ENCODE results near the gene RDH12.

DNA sequence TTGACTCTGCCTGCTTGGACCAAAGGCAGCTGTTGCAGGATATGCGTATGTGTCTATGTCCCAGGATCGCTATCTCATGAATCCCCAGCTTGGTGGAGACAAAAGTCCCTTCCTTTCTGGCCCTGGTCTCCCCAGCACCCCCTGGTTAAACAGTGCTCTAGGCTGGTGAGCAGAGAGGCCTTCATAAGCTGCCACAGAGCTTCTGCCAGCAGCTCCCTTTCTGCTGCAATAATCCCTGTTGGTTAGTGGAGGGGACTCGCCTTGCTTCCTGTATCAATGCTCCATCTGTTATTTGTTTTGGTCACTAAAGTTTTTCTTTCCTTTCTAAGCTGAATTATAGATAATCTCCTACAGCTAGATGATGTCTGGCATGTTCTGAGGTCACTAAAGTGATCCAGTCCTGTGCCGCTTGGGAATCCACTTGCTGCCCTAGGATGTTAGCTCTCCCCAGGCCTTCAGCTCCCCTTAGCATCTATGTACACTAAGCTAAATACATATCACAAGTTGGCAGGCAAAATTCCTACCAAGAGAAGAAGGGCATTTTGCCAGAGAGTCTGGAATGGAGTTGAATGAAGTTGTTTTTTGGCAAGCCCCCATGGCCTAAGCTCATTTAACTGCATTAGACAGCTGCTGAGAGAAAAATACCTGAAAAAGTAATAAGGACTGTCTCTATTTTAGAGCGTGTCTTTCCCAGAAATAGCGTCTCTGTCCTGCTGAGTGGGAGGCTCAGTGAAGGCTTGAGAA, 47.8 kb downstream of the RDH12 start:
- TF ChIP-seq POLR2AphosphoS5 (IDR thresholded peaks at IDR 0.05; ENCODE audit: low read depth) (no peak), GABPA (IDR thresholded peaks at IDR 0.05; ENCODE audit: low read depth) (no peak), SPI1 (IDR thresholded peaks at IDR 0.05; ENCODE audit: borderline replicate concordance, low read depth) (no peak)
- TF ChIP-seq, protein P1, sequence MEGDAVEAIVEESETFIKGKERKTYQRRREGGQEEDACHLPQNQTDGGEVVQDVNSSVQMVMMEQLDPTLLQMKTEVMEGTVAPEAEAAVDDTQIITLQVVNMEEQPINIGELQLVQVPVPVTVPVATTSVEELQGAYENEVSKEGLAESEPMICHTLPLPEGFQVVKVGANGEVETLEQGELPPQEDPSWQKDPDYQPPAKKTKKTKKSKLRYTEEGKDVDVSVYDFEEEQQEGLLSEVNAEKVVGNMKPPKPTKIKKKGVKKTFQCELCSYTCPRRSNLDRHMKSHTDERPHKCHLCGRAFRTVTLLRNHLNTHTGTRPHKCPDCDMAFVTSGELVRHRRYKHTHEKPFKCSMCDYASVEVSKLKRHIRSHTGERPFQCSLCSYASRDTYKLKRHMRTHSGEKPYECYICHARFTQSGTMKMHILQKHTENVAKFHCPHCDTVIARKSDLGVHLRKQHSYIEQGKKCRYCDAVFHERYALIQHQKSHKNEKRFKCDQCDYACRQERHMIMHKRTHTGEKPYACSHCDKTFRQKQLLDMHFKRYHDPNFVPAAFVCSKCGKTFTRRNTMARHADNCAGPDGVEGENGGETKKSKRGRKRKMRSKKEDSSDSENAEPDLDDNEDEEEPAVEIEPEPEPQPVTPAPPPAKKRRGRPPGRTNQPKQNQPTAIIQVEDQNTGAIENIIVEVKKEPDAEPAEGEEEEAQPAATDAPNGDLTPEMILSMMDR (IDR thresholded peaks at IDR 0.05; ENCODE audit: insufficient read depth, low read length): no peak
